Suppressor macrophage (primary cell): ENCODE data around the gene KDM3B.

Experiments
- DNase-seq, 4 experiments: peaks; one replicate each; pipeline ENCODE4 v3.0.0-alpha.2; 2020 to 2022

KDM3B gene

DNA sequence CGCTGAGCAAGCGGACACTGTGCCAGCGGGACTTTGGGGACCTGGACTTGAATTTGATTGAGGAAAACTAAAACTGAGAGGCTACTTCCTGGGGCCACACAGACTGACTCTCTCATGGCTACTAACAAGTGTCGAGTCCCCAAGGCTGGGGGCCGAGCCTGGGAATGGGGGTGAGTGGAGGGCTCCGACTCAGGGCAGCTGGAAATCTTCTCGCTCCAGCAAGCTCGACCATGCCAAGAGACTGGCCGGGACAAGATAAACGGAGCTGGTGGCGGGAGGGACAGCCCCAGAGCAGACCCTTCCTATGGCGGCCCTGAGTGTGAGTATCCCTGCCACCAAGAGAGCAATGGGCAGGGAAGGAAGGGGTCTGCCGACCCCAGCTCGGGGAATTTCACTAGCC lies 5.6 kb upstream of the KDM3B start:
- no peak for DNase-seq

- DNase-seq: no peak
Measured at GRCh38 chr5:138349852-138350562, 2.5 kb upstream of the KDM3B start.

DNA sequence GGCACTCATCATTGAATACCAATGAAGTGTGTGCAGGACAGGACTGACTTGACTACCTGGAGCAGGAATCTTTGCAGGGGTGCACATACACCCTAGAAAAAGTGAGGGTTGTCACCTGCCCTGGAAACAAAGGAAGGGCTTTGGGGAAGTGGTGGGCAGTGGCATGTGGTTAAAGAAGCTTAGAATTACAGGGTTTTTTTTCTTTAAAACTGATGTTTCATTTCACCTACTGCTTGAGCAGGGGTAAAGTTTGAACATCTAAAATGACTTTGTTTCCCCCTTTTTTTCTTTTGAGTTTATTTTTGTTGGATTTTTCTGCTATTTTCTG lies 2.0 kb upstream of the KDM3B start:
- no peak for DNase-seq

DNA sequence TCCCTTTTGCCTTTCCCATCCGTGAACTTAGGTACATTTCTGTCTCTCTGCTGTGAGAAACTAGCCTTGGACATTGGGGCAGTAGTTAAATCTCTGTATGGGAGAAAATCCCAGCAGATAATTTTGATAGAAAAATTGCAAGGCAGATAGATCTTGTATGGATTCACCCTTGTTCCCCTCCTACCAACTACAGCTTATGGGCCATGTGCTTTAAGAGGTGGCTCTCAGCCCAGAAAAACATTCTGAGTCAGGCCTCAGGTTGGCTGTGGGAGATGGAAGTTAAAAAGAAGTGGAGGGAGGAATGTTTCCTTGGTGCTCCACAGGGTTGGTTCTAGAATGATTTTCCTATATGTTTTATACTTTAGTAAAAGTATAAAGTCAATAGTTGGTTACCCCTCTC lies 1.4 kb upstream of the KDM3B start:
- no peak for DNase-seq

- DNase-seq: no peak
Measured at GRCh38 chr5:138351517-138351916, 968 bp upstream of the KDM3B start.

- peak; percentile 90 to 93 (median 92) for DNase-seq
Measured at GRCh38 chr5:138352722-138353559, 456 bp downstream of the KDM3B start.

DNA sequence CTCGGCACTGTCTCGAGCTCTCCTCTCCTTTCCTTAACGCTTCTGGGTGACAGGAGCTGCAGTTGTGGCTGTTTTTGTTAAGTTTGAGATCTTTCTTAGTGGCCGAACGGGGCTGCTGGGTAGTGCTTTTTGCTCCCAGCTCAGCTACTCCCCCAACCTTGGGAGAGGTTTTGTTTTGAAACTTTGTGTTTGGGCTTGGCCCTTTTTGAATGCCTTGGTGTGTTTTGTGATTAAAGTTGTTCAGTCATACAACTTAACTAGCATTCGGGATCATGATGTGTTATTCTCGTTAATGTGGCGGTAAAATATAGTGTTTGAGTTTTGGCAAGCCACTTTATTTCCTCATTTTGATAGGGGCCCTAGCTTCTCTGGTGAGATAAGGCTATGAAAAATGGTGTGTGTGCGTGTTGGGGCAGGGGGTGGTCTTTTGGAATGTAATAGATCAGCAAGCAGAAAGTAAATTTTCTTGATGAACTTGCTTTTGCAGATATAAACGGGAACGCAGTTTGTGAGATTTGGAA lies 1.1 kb downstream of the KDM3B start:
- peak in 2 of 4 experiments; percentile 36 to 48 for DNase-seq

GRCh38 chr5:138354387-138354786 lies 1.9 kb downstream of the KDM3B start:
- peak in 1 of 4 experiments; percentile 17 for DNase-seq

GRCh38 chr5:138354926-138355378 lies 2.5 kb downstream of the KDM3B start:
- DNase-seq: peak; percentile 56 to 77 (median 62)

DNA sequence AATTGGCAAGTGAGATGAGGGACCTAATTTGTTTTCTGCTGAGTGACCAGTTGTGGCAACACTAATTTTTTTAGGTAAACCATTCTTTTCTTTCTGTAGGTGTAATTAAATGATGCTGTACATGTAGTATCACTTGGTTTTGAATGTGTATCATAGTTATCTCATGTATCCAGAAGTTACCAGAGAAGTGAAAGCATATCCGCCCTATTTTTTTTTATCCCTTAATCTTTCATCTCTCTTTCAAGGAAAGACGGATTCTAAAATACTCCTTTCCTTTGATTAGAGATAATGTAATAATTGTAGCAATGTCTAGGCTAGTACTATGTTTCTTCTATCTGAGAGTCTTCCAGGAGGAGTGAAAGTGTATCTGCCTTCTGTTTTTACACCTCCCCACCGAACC lies 7.1 kb downstream of the KDM3B start:
- DNase-seq: no peak

DNA sequence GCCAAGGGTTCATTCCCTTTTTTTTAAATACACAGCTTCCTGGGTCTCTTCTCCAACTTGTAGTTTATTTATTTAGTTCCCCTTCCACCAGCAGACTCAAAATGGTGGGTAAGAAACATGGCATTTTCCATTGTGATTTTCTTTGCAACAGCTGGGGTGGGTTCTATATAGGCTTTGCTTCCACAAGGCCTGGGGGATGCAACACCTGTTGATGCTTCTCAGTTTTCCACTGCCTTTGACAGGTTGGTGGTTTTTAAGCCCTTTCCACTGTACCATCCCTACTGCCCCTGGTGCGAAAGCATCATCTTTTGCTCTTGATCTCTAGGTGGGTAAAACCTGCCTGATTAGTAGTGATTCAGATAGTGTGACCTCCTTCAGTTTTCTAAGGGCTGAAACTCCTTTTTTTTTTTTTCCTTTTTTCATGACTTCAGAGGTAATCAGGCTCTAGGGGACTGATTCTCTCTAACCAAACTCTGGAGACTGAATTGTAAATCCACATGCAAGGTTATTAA lies 8.5 kb downstream of the KDM3B start:
- no peak for DNase-seq

DNA sequence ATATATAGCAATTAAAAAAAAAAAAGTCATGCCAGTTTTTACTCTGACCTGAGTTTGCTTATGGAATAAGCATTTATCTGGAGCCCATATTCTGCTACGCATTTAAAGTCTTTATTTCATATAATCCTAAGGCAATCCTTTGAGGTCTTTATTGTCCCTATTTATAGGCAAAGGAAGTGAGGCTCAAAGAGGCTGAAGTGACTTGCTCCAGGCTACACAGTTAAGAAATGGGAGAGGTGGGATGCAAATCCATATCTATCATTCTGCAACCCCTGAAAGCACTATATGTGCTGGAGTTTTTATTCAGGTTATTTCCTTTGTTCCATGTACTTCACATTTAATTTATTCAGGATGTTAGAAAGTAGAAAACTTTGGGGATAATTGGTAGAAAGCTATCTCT lies 12.1 kb downstream of the KDM3B start:
- no peak for DNase-seq

- DNase-seq: no peak
Measured at GRCh38 chr5:138366632-138367382, 14.3 kb downstream of the KDM3B start.

GRCh38 chr5:138369261-138369660 lies 16.8 kb downstream of the KDM3B start:
- DNase-seq: peak; percentile 54 to 87 (median 70)

DNA sequence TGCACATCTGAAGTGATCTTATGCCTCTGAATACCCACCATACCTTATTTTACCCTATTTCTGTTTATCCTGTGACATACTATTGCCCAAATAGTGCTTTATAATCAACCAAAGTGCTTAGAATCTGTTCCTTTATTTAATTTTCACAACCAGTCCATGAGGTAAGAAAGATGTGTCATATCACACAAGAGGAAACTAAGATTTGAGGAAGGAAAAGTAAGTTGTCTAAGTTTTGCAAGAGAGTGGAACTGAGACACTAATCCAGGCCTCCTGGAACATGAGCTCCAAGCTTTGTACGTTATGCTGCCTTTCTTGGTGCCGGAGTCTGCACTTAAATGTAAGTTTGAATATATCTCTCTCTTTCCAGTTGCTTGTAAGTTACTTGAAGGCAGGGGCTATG lies 17.2 kb downstream of the KDM3B start:
- DNase-seq: peak; percentile 64 to 92 (median 80)

GRCh38 chr5:138370537-138370936 lies 18.1 kb downstream of the KDM3B start:
- peak; percentile 49 to 68 (median 58) for DNase-seq

DNA sequence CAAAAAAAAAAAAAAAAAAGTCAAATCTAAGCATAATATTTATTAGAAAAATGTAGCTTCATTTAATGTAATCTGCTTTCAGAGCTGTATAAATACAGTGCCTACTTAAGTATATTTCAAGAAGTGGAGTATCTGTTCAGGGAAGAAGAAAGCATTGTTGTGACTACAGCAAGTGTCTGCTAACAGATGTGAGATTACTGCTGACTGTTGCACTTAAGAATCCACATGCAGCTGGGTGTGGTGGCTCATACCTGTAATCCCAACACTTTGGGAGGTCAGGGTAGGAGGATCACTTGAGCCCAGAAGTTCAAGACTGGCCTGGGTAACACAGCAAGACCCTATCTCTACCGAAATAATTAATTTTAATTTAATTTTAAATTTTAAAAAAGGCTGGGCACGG lies 19.0 kb downstream of the KDM3B start:
- DNase-seq: no peak

DNA sequence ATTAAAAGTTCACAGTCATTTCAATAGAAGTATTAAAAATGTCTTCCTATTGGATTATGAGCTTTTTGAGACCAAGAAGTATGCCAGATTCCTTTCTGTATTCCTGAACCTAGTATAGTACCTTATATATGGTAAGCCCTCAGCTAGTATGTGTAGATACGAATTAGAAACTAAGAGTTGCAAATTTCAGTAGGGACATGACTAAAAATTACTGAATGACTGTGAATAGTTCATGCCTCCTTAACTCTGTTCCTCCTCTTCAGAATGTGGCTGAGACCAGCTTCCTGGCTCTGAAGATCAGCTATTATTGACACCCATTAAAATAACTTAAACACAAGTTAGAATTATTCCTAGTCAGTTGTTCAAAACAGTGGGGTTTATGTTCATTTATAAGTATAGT lies 19.7 kb downstream of the KDM3B start:
- DNase-seq: no peak

- DNase-seq: no peak
Measured at GRCh38 chr5:138372653-138373052, 20.2 kb downstream of the KDM3B start.

DNA sequence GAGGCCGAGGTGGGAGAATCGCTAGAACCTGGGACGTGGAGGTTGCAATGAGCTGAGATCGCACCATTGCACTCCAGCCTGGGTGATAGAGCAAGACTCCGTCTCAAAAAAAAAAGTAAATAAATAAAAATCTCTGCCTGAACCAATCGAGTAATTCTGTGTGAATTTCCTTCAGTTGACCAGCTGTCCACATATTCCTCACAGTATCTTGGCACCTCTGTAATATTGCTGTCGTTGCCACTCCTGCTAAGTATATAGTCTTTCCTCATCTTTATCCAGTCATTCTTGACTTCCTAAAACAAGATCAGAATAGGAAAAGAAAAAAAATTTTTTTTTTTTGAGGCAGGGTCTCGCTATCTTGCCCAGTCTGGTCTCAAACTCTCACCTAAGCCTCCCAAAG lies 29.9 kb downstream of the KDM3B start:
- DNase-seq: no peak

DNA sequence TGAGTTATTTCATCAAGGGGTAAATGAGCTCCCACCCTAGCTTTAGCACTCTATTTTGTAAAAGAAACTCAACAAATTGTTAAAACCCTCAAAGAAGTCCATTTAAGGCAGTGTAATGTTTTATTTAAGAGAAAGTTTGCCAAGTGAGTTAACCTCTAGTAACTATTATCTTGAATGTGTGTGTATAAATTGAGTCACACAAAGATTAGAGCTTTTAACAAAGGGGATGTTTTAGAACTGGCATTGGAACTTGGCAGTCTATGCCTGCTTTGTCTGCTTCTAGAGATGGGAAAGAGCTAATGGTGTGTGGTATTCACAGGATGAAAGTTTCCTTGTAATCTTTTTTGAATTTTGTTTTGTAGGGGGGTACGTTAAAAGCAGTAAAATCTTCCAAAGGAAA lies 33.2 kb downstream of the KDM3B start:
- DNase-seq: no peak

DNA sequence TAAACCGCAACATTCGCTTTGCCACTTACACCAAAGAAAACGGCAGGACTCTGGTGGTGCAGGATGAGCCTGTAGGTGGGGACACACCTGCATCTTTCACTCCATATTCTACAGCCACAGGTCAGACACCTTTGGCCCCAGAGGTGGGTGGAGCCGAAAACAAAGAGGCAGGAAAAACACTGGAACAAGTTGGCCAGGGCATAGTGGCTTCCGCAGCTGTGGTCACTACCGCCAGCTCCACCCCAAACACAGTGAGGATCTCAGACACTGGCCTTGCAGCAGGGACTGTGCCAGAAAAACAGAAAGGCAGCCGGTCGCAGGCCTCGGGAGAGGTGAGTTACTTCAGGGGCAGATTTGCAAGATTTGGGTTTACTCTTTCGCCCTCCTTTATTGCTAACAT lies 33.8 kb downstream of the KDM3B start:
- DNase-seq: no peak

DNA sequence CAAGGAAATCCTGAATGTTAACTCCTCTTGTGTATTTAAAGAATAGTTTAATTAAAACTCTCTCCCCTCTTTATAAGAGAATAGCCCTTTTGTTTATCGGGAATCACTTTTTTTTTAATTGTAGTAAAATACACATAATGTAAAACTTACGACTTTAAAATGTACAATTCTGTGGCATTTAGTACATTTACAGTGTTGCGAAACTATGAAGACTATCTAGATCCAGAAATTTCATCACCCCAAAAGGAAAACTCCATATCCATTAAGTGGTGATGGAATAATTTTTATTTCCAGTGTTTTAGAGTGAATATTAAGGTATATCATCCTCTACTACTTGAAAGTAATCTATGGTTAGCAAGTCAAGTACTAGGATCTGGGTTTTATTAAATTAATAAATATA lies 36.8 kb downstream of the KDM3B start:
- no peak for DNase-seq
